ENCODE results near the gene GPR155. TPM values are rescaled to one million over a fixed set of nuclear protein-coding genes. Genes with fewer than 3 reads are reported as not detected.
A peak's percentile ranks its signal among the peaks of the same experiment; 100 is the strongest.
"Not testable (repeated sequence)": the region's sequence is repeated elsewhere in the genome, so short reads cannot be mapped to it uniquely, and the experiment has no call there.

Gene GPR155
- total RNA-seq, 1 donor from 2014 or later: 5.2 TPM

DNA sequence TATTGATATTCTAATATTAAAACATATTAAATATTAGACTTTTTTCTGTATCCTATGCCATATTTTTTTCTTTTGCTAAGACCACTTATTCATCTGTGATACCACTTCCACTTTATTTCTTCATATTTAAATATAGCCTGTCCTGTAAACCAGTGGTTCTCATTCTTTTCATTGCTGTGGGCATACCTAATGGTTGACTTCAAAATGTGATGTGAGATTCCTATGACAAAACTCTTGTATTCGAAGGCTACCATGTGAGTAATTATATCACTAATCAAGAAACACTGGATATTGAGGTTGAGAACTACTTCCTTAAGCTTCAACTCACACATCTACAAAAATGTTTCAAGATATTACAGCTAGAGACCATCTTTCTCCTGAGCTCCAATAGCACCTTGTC is 87.7 kb downstream of the GPR155 start:
- Mint-ChIP-seq H3K9me3 (ENCODE audit: unreplicated experiment) (no peaks in the 10 kb centered on the region), H3K36me3 (ENCODE audit: unreplicated experiment) (peaks cover 35% of the 10 kb centered on the region), H3K4me1 (ENCODE audit: unreplicated experiment) (peaks cover 21% of the 10 kb centered on the region), H3K27ac (ENCODE audit: unreplicated experiment) (no peak overlapping the region), H3K4me3 (ENCODE audit: unreplicated experiment) (no peak overlapping the region), H3K27me3 (ENCODE audit: unreplicated experiment) (no peaks in the 10 kb centered on the region)
- no peak for DNase-seq (ENCODE audit: extremely low spot score, unreplicated experiment)
- TF ChIP-seq, protein P1, sequence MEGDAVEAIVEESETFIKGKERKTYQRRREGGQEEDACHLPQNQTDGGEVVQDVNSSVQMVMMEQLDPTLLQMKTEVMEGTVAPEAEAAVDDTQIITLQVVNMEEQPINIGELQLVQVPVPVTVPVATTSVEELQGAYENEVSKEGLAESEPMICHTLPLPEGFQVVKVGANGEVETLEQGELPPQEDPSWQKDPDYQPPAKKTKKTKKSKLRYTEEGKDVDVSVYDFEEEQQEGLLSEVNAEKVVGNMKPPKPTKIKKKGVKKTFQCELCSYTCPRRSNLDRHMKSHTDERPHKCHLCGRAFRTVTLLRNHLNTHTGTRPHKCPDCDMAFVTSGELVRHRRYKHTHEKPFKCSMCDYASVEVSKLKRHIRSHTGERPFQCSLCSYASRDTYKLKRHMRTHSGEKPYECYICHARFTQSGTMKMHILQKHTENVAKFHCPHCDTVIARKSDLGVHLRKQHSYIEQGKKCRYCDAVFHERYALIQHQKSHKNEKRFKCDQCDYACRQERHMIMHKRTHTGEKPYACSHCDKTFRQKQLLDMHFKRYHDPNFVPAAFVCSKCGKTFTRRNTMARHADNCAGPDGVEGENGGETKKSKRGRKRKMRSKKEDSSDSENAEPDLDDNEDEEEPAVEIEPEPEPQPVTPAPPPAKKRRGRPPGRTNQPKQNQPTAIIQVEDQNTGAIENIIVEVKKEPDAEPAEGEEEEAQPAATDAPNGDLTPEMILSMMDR (IDR thresholded peaks at IDR 0.05): no peak

DNA sequence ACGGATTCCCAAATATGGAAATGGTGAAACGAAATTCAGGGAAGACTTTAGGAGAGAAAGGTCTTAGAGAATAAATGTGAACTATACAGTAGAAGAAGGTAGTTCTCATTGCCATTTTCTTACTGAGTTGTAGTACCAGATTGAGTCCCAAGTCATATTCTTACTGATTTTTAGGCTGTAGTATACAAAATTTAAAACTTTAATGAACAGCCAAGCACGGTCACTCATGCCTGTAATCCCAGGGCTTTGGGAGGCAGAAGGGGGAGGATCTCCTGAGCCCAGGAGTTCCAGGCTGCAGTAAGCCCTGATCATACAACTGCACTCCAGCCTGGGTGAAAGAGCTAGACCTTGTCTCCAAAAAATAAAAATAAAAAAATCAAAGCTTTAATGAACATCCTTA is 89.1 kb downstream of the GPR155 start:
- no peaks in the 10 kb centered on the region for H3K27me3 Mint-ChIP-seq (ENCODE audit: unreplicated experiment)
- peaks cover 24% of the 10 kb centered on the region for H3K36me3 Mint-ChIP-seq (ENCODE audit: unreplicated experiment)
- TF ChIP-seq, protein P1 (IDR thresholded peaks at IDR 0.05): no peak
- H3K27ac Mint-ChIP-seq (ENCODE audit: unreplicated experiment): no peak overlapping the region
- DNase-seq (ENCODE audit: extremely low spot score, unreplicated experiment): no peak
- peaks cover 33% of the 10 kb centered on the region for H3K4me1 Mint-ChIP-seq (ENCODE audit: unreplicated experiment)
- no peaks in the 10 kb centered on the region for H3K9me3 Mint-ChIP-seq (ENCODE audit: unreplicated experiment)
- H3K4me3 Mint-ChIP-seq (ENCODE audit: unreplicated experiment): no peak overlapping the region

DNA sequence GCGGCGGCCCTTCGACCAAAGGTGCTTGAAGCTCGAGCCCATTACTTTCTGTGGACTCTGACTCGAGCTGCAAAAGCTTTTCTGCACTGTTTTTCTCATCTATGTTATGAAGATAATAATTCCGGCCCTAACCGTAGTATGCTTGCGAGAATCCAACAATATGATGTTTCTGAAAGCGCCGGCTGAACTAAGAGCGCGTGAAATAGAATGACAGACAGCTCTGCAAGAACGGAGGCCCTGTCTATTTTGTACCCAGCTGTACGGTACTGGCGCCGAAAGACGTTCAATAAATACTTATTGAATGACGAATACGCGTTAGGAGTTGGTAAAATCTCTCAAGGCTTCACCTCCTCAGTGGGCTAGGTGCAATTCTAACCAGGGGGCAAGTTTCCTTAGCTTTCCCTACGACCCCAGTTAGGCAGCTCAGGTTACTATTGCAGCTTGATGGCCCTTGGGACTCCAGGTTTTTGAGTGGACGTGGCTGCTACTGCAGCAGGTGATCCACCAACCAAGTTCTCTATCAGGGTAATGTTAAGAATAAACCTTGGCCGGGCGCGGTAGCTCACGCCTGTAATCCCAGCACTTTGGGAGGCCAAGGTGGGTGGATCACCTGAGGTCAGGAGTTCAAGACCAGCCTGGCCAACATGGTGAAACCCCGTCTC is 90.7 kb downstream of the GPR155 start:
- Mint-ChIP-seq H3K4me1 (ENCODE audit: unreplicated experiment) (peaks cover 39% of the 10 kb centered on the region), H3K4me3 (ENCODE audit: unreplicated experiment) (peak overlapping the region; percentile 99), H3K36me3 (ENCODE audit: unreplicated experiment) (peaks cover 21% of the 10 kb centered on the region), H3K9me3 (ENCODE audit: unreplicated experiment) (no peaks in the 10 kb centered on the region), H3K27ac (ENCODE audit: unreplicated experiment) (peak overlapping the region; percentile 62), H3K27me3 (ENCODE audit: unreplicated experiment) (no peaks in the 10 kb centered on the region)
- DNase-seq (ENCODE audit: extremely low spot score, unreplicated experiment): no peak
- TF ChIP-seq, protein P1 (IDR thresholded peaks at IDR 0.05): no peak

DNA sequence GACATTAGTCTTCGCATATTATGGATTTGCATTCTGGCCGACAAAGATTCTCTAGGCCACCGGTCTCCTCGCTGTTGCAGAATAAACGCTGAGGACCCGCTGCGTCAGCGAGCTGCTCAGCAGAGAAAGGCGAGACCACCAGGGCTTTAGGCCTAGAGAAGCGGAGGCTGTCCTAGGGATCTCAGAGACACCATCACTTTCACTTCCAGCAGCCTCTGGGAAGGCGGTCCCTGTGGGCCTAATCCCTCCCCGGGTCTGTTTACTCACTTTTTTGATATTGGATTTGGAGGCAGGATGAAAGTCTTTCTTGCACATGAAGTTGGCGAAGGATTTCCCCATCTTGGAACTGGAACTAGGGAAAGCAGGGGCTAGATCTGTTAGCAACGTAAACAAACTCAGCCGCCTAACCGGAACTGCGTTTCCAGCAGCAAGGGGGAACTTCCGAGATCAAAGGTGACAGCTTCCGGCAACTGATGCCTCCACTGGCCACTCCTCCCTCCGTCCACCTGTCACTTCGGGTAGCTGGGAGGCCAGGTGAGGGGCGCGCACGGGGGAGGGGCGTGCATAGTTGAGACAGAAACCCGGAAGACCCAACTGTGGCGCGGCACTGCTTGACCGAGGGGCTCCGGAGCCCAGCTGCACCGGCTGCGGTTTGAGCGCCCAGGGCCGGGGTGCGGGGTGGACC is 91.4 kb downstream of the GPR155 start, which contains the start of gene SCRN3:
Gene SCRN3, plus strand, starts transcription at position 447 of the 685 bp plus-strand sequence. CDS start 2,554 bp downstream, outside the sequence.
- Mint-ChIP-seq H3K4me1 (ENCODE audit: unreplicated experiment) (peaks cover 39% of the 10 kb centered on the region), H3K9me3 (ENCODE audit: unreplicated experiment) (no peaks in the 10 kb centered on the region), H3K27ac (ENCODE audit: unreplicated experiment) (peak within 1 kb of the TSS; percentile 99), H3K36me3 (ENCODE audit: unreplicated experiment) (peaks cover 20% of the 10 kb centered on the region), H3K27me3 (ENCODE audit: unreplicated experiment) (no peaks in the 10 kb centered on the region), H3K4me3 (ENCODE audit: unreplicated experiment) (peak within 1 kb of the TSS; percentile 99)
- TF ChIP-seq, protein P1 (IDR thresholded peaks at IDR 0.05): no peak
- no peak for DNase-seq (ENCODE audit: extremely low spot score, unreplicated experiment)

DNA sequence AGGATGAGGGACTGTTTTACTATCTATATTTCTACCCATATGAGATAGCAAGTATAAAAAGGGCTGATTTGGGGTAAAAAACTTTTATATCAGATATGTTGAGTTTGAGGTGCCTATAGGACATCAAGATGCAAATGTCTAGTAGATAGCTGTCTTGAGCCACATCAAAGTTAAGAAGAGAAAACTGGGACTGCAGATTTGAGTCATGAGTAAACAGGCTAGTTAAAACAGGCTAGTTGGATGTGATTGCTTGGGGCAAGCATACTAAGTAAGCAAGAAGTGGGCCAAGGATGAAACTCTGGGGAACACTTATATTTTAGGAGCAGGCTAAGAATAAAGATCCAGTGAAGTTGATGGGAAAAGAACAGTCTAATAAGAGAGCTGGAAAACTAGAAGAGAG is 94.1 kb downstream of the GPR155 start:
- Mint-ChIP-seq H3K36me3 (ENCODE audit: unreplicated experiment) (peaks cover 27% of the 10 kb centered on the region), H3K27ac (ENCODE audit: unreplicated experiment) (no peak overlapping the region), H3K27me3 (ENCODE audit: unreplicated experiment) (no peaks in the 10 kb centered on the region), H3K4me3 (ENCODE audit: unreplicated experiment) (no peak overlapping the region), H3K4me1 (ENCODE audit: unreplicated experiment) (peaks cover 39% of the 10 kb centered on the region), H3K9me3 (ENCODE audit: unreplicated experiment) (no peaks in the 10 kb centered on the region)
- TF ChIP-seq, protein P1 (IDR thresholded peaks at IDR 0.05): no peak
- DNase-seq (ENCODE audit: extremely low spot score, unreplicated experiment): no peak

DNA sequence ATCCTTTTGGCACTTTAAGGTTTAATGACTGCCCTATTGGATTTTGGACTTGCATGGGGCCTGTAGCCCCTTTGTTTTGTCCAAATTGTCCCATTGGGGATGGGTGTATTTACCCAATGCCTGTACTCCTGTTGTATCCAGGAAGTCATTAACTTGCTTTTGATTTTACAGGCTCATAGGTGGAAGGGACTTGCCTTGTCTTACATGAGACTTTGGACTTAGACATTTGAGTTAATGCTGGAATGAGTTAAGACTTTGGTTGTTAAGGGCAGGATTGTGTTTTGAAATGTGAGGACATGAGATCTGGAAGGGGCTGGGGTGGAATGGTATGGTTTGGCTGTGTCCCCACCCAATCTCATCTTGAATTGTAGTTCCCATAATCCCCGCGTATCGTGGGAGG is 96.5 kb downstream of the GPR155 start:
- H3K9me3 Mint-ChIP-seq (ENCODE audit: unreplicated experiment); H3K27me3 Mint-ChIP-seq (ENCODE audit: unreplicated experiment); H3K27ac Mint-ChIP-seq (ENCODE audit: unreplicated experiment); H3K4me3 Mint-ChIP-seq (ENCODE audit: unreplicated experiment); DNase-seq (ENCODE audit: extremely low spot score, unreplicated experiment): not testable (repeated sequence)
- Mint-ChIP-seq H3K36me3 (ENCODE audit: unreplicated experiment) (peaks cover 36% of the 10 kb centered on the region), H3K4me1 (ENCODE audit: unreplicated experiment) (peaks cover 30% of the 10 kb centered on the region)

Measured in osteocyte (in vitro differentiated cells).